SK-N-SH (cell line): ENCODE results near the gene LYZL6. TPM values are rescaled to one million over a fixed set of nuclear protein-coding genes. Genes with fewer than 3 reads are reported as not detected.

Experiments
- CTCF ChIA-PET: fragments of 300-600, 350-600 bp; formaldehyde crosslinking; extraction: SDS; loops from one replicate; lab custom pipeline; 2021; lab: Yijun Ruan, JAX
- POLR2A ChIA-PET: fragments of 350-600 bp; sonication (Branson Sonifier 250); formaldehyde crosslinking; extraction: SDS; loops from one replicate; lab custom pipeline; 2020; ENCODE audit warnings: antibody characterized with exemption, inconsistent platforms; lab: Yijun Ruan, JAX
- DNase-seq: peaks from one replicate; pipeline ENCODE4 v3.0.0; 2012
- H2AFZ ChIP-seq: fragments of 200-600 bp; sonication (generic); 2 replicates; pipeline ENCODE4 v1.8.1; 2016; ENCODE audit warnings: antibody characterized with exemption, mild to moderate bottlenecking, low read depth
- H3F3A ChIP-seq: fragments of 200-600 bp; sonication (generic); replicated peaks from 2 replicates; pipeline ENCODE3; 2016; ENCODE audit warnings: antibody characterized with exemption, mild to moderate bottlenecking; ENCODE audit not compliant: insufficient read depth
- H3K27ac ChIP-seq, 2 experiments: fragments of 200-500 bp in 1 of 2; fragments of 200-600 bp in 1 of 2; sonication (Bioruptor generic) in 1 of 2; sonication (generic), shearing (Covaris generic) in 1 of 2; 2 replicates each; pipeline versions ENCODE4 v1.5.1 to v1.6.1; 2014 to 2016; ENCODE audit warnings: low read depth in 2 of 2, inconsistent platforms in 1 of 2, low read length in 1 of 2, mild to moderate bottlenecking in 1 of 2, mixed read lengths in 1 of 2
- H3K27me3 ChIP-seq: fragments of 200-600 bp; sonication (generic), shearing (Covaris generic); 2 replicates; pipeline ENCODE4 v1.6.1; 2016; ENCODE audit warnings: mixed run types; ENCODE audit not compliant: insufficient read depth
- H3K36me3 ChIP-seq, 2 experiments: fragments of 200-500 bp in 1 of 2; fragments of 200-600 bp in 1 of 2; sonication (Bioruptor generic) in 1 of 2; sonication (generic) in 1 of 2; replicated peaks in 1 of 2; 2 replicates each; pipeline versions ENCODE3 to v1.5.1; 2014 to 2016; ENCODE audit warnings: low read length in 1 of 2, mild to moderate bottlenecking in 1 of 2; ENCODE audit not compliant: insufficient read depth in 2 of 2, control insufficient read depth in 1 of 2
- H3K4me1 ChIP-seq, 2 experiments: fragments of 200-500 bp in 1 of 2; fragments of 200-600 bp in 1 of 2; sonication (Bioruptor generic) in 1 of 2; sonication (generic), shearing (Covaris generic) in 1 of 2; 2 replicates each; pipeline versions ENCODE4 v1.5.1 to v1.6.1; 2014 to 2016; ENCODE audit warnings: low read depth in 1 of 2, low read length in 1 of 2, mixed run types in 1 of 2; ENCODE audit not compliant: insufficient read depth in 2 of 2, control insufficient read depth in 1 of 2
- H3K4me2 ChIP-seq: fragments of 200-600 bp; sonication (generic), shearing (Covaris generic); 2 replicates; pipeline ENCODE4 v1.6.1; 2017; ENCODE audit warnings: mixed run types
- H3K4me3 ChIP-seq, 2 experiments: fragments of 200-500 bp in 1 of 2; fragments of 200-600 bp in 1 of 2; sonication (Bioruptor generic) in 1 of 2; sonication (generic), shearing (Covaris generic) in 1 of 2; 2 replicates each; pipeline versions ENCODE4 v1.5.1 to v1.8.1; 2014 to 2016; ENCODE audit warnings: low read depth in 2 of 2, inconsistent platforms in 1 of 2, low read length in 1 of 2, mild to moderate bottlenecking in 1 of 2, mixed read lengths in 1 of 2, moderate library complexity in 1 of 2
- H3K79me2 ChIP-seq: fragments of 200-600 bp; sonication (generic); 2 replicates; pipeline ENCODE4 v1.8.1; 2017; ENCODE audit warnings: mild to moderate bottlenecking; ENCODE audit not compliant: insufficient read depth
- H3K9ac ChIP-seq: fragments of 200-600 bp; sonication (generic); 2 replicates; pipeline ENCODE4 v1.6.1; 2017; ENCODE audit warnings: mixed run types
- H3K9me2 ChIP-seq: fragments of 200-600 bp; sonication (generic); 2 replicates; pipeline ENCODE4 v1.6.1; 2017; ENCODE audit warnings: mixed run types
- H3K9me3 ChIP-seq: fragments of 200-600 bp; sonication (generic); 2 replicates; pipeline ENCODE4 v1.6.1; 2017; ENCODE audit warnings: mixed run types, mild to moderate bottlenecking, moderate library complexity
- H4K20me1 ChIP-seq: fragments of 200-600 bp; sonication (generic); 2 replicates; pipeline ENCODE4 v1.6.1; 2017; ENCODE audit warnings: mild to moderate bottlenecking, mixed run types; ENCODE audit not compliant: insufficient read depth
- CHD2 ChIP-seq: fragments of 150-350 bp; IDR thresholded peaks from 2 replicates; pipeline ENCODE4 v1.6.1; 2018; ENCODE audit warnings: low read length; ENCODE audit not compliant: partially characterized antibody
- EP300 ChIP-seq, 2 experiments: IDR thresholded peaks; 2 replicates each; pipeline versions ENCODE4 v1.4.0 to v1.6.1; 2012; ENCODE audit warnings: borderline replicate concordance in 1 of 2, low read depth in 1 of 2, low read length in 1 of 2
- EZH2phosphoT487 ChIP-seq: fragments of 200-600 bp; sonication (generic); IDR thresholded peaks from 2 replicates; pipeline ENCODE4 v1.6.1; 2017; ENCODE audit warnings: low read depth, mixed run types, mild to moderate bottlenecking, antibody characterized with exemption, moderate library complexity, borderline replicate concordance
- FOSL2 ChIP-seq: IDR thresholded peaks from 2 replicates; pipeline ENCODE4 v1.4.0; 2012; ENCODE audit warnings: low read depth, mild to moderate bottlenecking, moderate library complexity, borderline replicate concordance
- GATA2 ChIP-seq: sonication (generic); formaldehyde crosslinking; IDR thresholded peaks from 2 replicates; pipeline ENCODE4 v1.5.0; 2020; ENCODE audit warnings: mild to moderate bottlenecking, missing genetic modification reagents
- JUND ChIP-seq: IDR thresholded peaks from 2 replicates; pipeline ENCODE4 v1.4.0; 2012
- RAD21 ChIP-seq: IDR thresholded peaks from 2 replicates; pipeline ENCODE4 v1.6.1; 2012; ENCODE audit warnings: mild to moderate bottlenecking, low read length
- REST ChIP-seq: IDR thresholded peaks from 2 replicates; pipeline ENCODE4 v1.6.1; 2012; ENCODE audit warnings: mild to moderate bottlenecking, low read depth, low read length, moderate library complexity
- SIN3A ChIP-seq: IDR thresholded peaks from 2 replicates; pipeline ENCODE4 v1.6.1; 2012; ENCODE audit warnings: low read depth, mild to moderate bottlenecking, low read length, moderate library complexity, borderline replicate concordance
- SMC3 ChIP-seq: IDR thresholded peaks from 2 replicates; pipeline ENCODE4 v1.6.1; 2012; ENCODE audit warnings: low read depth, low read length, improper control_type of control experiment
- TAF1 ChIP-seq: IDR thresholded peaks from 2 replicates; pipeline ENCODE4 v1.6.1; 2012; ENCODE audit warnings: low read depth, mild to moderate bottlenecking, low read length, moderate library complexity, borderline replicate concordance
- TCF12 ChIP-seq: IDR thresholded peaks from 2 replicates; pipeline ENCODE4 v1.4.0; 2012
- WGBS: methylation state at CpG from one replicate; pipeline ENCODE4 v1.1.6; 2017; ENCODE audit warnings: low lambda C conversion rate; 5-methylcytosine and 5-hydroxymethylcytosine counted together
- polyA plus RNA-seq, 3 experiments: library from polyadenylated mRNA; depleted of rRNA; stranded (reverse); fragments of >200 nt; gene quantifications; 2 replicates each; pipeline ENCODE4 v1.2.3, GENCODE V29; 2012

Gene LYZL6
- polyA plus RNA-seq, 1 of the 3 experiments (the other 2 are of a cell fraction), result not detected

- Histone ChIP-seq H3K27me3 (no peaks in the 10 kb centered on the region), H3K9me3 (no peaks in the 10 kb centered on the region), H3F3A (no peaks in the 10 kb centered on the region), H3K79me2 (no peaks in the 10 kb centered on the region), H3K27ac (no peak overlapping the region), H3K9ac (no peak overlapping the region), H3K9me2 (no peaks in the 10 kb centered on the region), H2AFZ (no peak overlapping the region), H3K36me3 (no peaks in the 10 kb centered on the region), H4K20me1 (no peaks in the 10 kb centered on the region), H3K4me1 (no peaks in the 10 kb centered on the region), H3K4me2 (no peak overlapping the region), H3K4me3 (no peak overlapping the region)
- 5% methylated on average over 2 of the region's 2 CpGs for WGBS
- TF ChIP-seq SMC3 (no peak), CHD2 (no peak), TAF1 (no peak), REST (no peak), SIN3A (no peak), FOSL2 (no peak), EZH2phosphoT487 (no peak), GATA2 (CRISPR knock-in tag) (no peak), RAD21 (no peak)
- POLR2A ChIA-PET, result no interaction called here
- DNase-seq, result no peak
- CTCF ChIA-PET, result no interaction called here
These were observed 30.6 kb downstream of the LYZL6 start for GRCh38 chr17:35912942-35913341.

DNA sequence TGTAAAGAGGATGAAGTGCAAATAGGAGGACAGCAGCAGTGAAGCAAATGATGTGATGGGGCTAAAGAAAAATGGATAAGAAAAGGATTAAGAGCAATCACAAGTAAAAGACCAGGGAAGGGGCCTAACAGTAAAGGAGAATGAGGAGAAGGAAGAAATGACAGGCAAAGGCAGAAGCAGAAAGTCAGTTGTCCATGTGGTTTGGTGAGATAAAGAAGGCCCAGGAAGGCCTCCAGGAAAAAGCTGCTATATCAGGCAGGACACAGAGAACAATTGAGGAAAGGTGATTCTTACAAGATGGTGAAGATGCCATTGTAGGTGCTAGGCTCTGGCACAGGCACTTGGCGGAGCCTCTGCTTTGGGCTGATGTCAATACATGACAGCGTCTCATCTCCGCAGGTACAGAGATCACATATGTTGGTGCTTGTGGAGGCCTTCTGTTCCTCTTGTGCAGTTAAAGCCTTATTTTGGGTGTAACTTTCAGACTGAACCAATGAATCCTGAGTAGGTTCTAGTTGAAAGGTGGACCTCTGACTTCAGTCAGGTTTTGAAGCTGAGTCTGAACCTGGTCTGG lies 31.1 kb downstream of the LYZL6 start:
- no peaks in the 10 kb centered on the region for H4K20me1 ChIP-seq
- no peak overlapping the region for H3K4me2 ChIP-seq
- no peak overlapping the region for H3K9ac ChIP-seq
- H3K4me3 ChIP-seq, result no peak overlapping the region
- no peak for TF ChIP-seq JUND
- TF ChIP-seq EP300 (IDR thresholded peaks at IDR 0.05; ENCODE audit: borderline replicate concordance in 1 of 2, low read depth in 1 of 2, low read length in 1 of 2), result no peak
- TF ChIP-seq TCF12, result no peak
- DNase-seq, result no peak
- no peaks in the 10 kb centered on the region for H3K79me2 ChIP-seq
- no peak overlapping the region for H2AFZ ChIP-seq
- H3K27me3 ChIP-seq, result no peaks in the 10 kb centered on the region
- CTCF ChIA-PET, result no interaction called here
- H3K9me2 ChIP-seq, result no peaks in the 10 kb centered on the region
- H3K36me3 ChIP-seq, result no peaks in the 10 kb centered on the region
- POLR2A ChIA-PET, result no interaction called here
- no peak overlapping the region for H3K27ac ChIP-seq
- 84% methylated on average over 3 of the region's 3 CpGs for WGBS
- H3F3A ChIP-seq, result no peaks in the 10 kb centered on the region
- no peaks in the 10 kb centered on the region for H3K4me1 ChIP-seq
- no peaks in the 10 kb centered on the region for H3K9me3 ChIP-seq
